Activated CD8-positive, alpha-beta T cell treated with anti-CD3 and anti-CD28 coated beads for 36 hours (primary cell): ENCODE data around the gene VENTX. TPM values are rescaled to one million over a fixed set of nuclear protein-coding genes. Genes with fewer than 3 reads are reported as not detected.

ENCODE experiments used
- ATAC-seq: fragments of 200-7000 bp; cut with Tn5 transposase; one replicate; pipeline ENCODE4 v1.10.0; 2021; ENCODE audit warnings: mild to moderate bottlenecking, moderate library complexity
- CTCF ChIA-PET: fragments of 350-600 bp; sonication (Branson Sonifier 250); formaldehyde crosslinking; loops from one replicate; lab custom pipeline; 2021; ENCODE audit warnings: antibody characterized with exemption; lab: Charles Lee
- POLR2A ChIA-PET: fragments of 350-600 bp; sonication (Branson Sonifier 250); formaldehyde crosslinking; loops from one replicate; lab custom pipeline; 2021; ENCODE audit warnings: antibody characterized with exemption; lab: Charles Lee
- DNase-seq: peaks from one replicate; pipeline ENCODE4 v3.0.0-alpha.2; 2020
- H3K27ac Mint-ChIP-seq: one replicate; pipeline ENCODE4 v1.8.0; 2021; ENCODE audit warnings: mild to moderate bottlenecking, mixed read lengths
- H3K27me3 Mint-ChIP-seq: one replicate; pipeline ENCODE4 v1.8.0; 2021; ENCODE audit warnings: mixed read lengths
- H3K36me3 Mint-ChIP-seq: one replicate; pipeline ENCODE4 v1.8.0; 2021; ENCODE audit warnings: low read depth, mixed read lengths
- H3K4me1 Mint-ChIP-seq: one replicate; pipeline ENCODE4 v1.8.0; 2021; ENCODE audit warnings: low read depth, mixed read lengths
- H3K4me3 Mint-ChIP-seq: one replicate; pipeline ENCODE4 v1.8.0; 2021; ENCODE audit warnings: mild to moderate bottlenecking, moderate library complexity, mixed read lengths
- H3K9me3 Mint-ChIP-seq: one replicate; pipeline ENCODE4 v1.8.0; 2021; ENCODE audit warnings: mixed read lengths
- CTCF ChIP-seq: fragments of 200-600 bp; IDR thresholded peaks from one replicate; pipeline ENCODE4 v1.8.0; 2022; ENCODE audit warnings: antibody characterized with exemption, mild to moderate bottlenecking
- intact Hi-C: fragments of 100-400 bp; cut with micrococcal nuclease; formaldehyde crosslinking; loops from one replicate; pipeline ENCODE4 v1.10.0; 2022
- total RNA-seq, 2 experiments: library from RNA; stranded (reverse); gene quantifications; one replicate each; pipeline ENCODE4 v1.2.3, GENCODE V29; 2021

The VENTX gene
- total RNA-seq, 2 experiments from 2014 or later = 0.09 TPM; not detected in 1

GRCh38 chr10:133208466-133208865 is 29.2 kb upstream of the VENTX start:
- TF ChIP-seq CTCF = no peak
- Mint-ChIP-seq H3K27me3 (no peaks in the 10 kb centered on the region), H3K9me3 (no peaks in the 10 kb centered on the region), H3K27ac (no peak overlapping the region), H3K4me1 (no peaks in the 10 kb centered on the region), H3K4me3 (no peak overlapping the region), H3K36me3 (no peaks in the 10 kb centered on the region)
- intact Hi-C loops = no loop called here
- no peak for ATAC-seq
- ChIA-PET POLR2A (no interaction called here), CTCF (no interaction called here)
- DNase-seq = no peak

GRCh38 chr10:133209117-133209516 is 28.5 kb upstream of the VENTX start:
- POLR2A ChIA-PET = no interaction called here
- H3K9me3 Mint-ChIP-seq = no peaks in the 10 kb centered on the region
- no peaks in the 10 kb centered on the region for H3K36me3 Mint-ChIP-seq
- intact Hi-C loops = no loop called here
- ATAC-seq = no peak
- no peak overlapping the region for H3K4me3 Mint-ChIP-seq
- no peaks in the 10 kb centered on the region for H3K27me3 Mint-ChIP-seq
- no peaks in the 10 kb centered on the region for H3K4me1 Mint-ChIP-seq
- no peak for TF ChIP-seq CTCF
- no peak overlapping the region for H3K27ac Mint-ChIP-seq
- DNase-seq = no peak
- CTCF ChIA-PET = no interaction called here

DNA sequence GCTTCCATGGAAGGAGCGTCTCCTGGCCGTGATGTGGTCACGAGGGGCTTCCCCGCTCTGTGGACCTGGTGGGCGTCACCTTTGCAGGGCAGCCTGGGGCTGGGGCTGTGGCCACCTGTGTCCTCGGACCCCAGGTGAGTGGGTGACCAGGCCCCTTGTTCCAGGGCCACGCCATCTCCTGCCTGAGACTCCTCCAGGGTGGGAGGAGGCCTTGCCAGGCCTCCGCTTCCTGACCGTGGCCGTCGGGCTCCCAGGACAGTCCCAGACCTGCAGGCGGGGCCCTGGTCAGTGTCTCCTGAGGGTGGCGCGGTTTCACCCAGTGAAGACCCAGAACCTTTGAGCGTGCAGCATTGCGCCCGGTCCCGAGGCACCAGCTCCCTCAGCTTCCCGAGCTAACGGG is 28.0 kb upstream of the VENTX start:
- intact Hi-C loops = no loop called here
- no peak for TF ChIP-seq CTCF
- Mint-ChIP-seq H3K4me3 (no peak overlapping the region), H3K27me3 (no peaks in the 10 kb centered on the region), H3K36me3 (no peaks in the 10 kb centered on the region), H3K9me3 (no peaks in the 10 kb centered on the region), H3K27ac (no peak overlapping the region), H3K4me1 (no peaks in the 10 kb centered on the region)
- ATAC-seq = no peak
- ChIA-PET CTCF (no interaction called here), POLR2A (no interaction called here)
- DNase-seq = no peak

- no peak for TF ChIP-seq CTCF
- intact Hi-C loops = no loop called here
- ATAC-seq (no peak), DNase-seq (no peak)
- H3K4me3 Mint-ChIP-seq = no peak overlapping the region
- POLR2A ChIA-PET = interaction anchor here (0.7 kb wide), 1 partner anchor 67 kb away, joined by 3 read pairs; no protein-coding TSS in a partner anchor
- H3K27me3 Mint-ChIP-seq = no peaks in the 10 kb centered on the region
- no peaks in the 10 kb centered on the region for H3K36me3 Mint-ChIP-seq
- CTCF ChIA-PET = no interaction called here
- no peaks in the 10 kb centered on the region for H3K9me3 Mint-ChIP-seq
- no peak overlapping the region for H3K27ac Mint-ChIP-seq
- no peaks in the 10 kb centered on the region for H3K4me1 Mint-ChIP-seq
These were observed 27.1 kb upstream of the VENTX start for GRCh38 chr10:133210398-133211140.

- POLR2A ChIA-PET = interaction anchor here (0.7 kb wide), 1 partner anchor 68 kb away, joined by 3 read pairs; no protein-coding TSS in a partner anchor
- H3K27me3 Mint-ChIP-seq = no peaks in the 10 kb centered on the region
- no peaks in the 10 kb centered on the region for H3K4me1 Mint-ChIP-seq
- no peaks in the 10 kb centered on the region for H3K36me3 Mint-ChIP-seq
- no peak overlapping the region for H3K4me3 Mint-ChIP-seq
- DNase-seq (no peak), ATAC-seq (no peak)
- no peak overlapping the region for H3K27ac Mint-ChIP-seq
- no peaks in the 10 kb centered on the region for H3K9me3 Mint-ChIP-seq
- no peak for TF ChIP-seq CTCF
- CTCF ChIA-PET = no interaction called here
- intact Hi-C loops = no loop called here
These were observed 26.4 kb upstream of the VENTX start for GRCh38 chr10:133211141-133211830.
